Small intestine (tissue), 7 donors: ENCODE measurements around the gene FAM53B. TPM values are rescaled to one million over a fixed set of nuclear protein-coding genes. Genes with fewer than 3 reads are reported as not detected.

ENCODE experiments used
- DNase-seq, 2 donors: peaks; one replicate each; pipeline versions ENCODE4 v3.0.0 to v3.0.0-alpha.2; 2013
- FAIRE-seq: peaks from 2 replicates; lab custom pipeline; 2012; peaks lifted over from hg19 to GRCh38; lab: Jason Lieb, UNC
- H3K27ac ChIP-seq, 3 donors: one replicate each; pipeline ENCODE4 v1.5.1; 2013; ENCODE audit warnings: low read length in 2 of 3, mild to moderate bottlenecking in 2 of 3, control low read depth in 1 of 3, inconsistent platforms in 1 of 3, low read depth in 1 of 3, moderate library complexity in 1 of 3
- H3K27me3 ChIP-seq, 3 donors: one replicate each; pipeline ENCODE4 v1.6.1; 2013; ENCODE audit warnings: low read length in 3 of 3, inconsistent platforms in 1 of 3; ENCODE audit not compliant: control insufficient read depth in 3 of 3, insufficient read depth in 3 of 3
- H3K36me3 ChIP-seq, 3 donors: one replicate each; pipeline ENCODE4 v1.6.1; 2013; ENCODE audit warnings: low read length in 3 of 3, inconsistent platforms in 1 of 3, low read depth in 1 of 3, mild to moderate bottlenecking in 1 of 3, moderate library complexity in 1 of 3; ENCODE audit not compliant: control insufficient read depth in 3 of 3, insufficient read depth in 2 of 3
- H3K4me1 ChIP-seq, 3 donors: one replicate each; pipeline ENCODE4 v1.6.1; 2013; ENCODE audit warnings: low read length in 2 of 3, inconsistent platforms in 1 of 3, low read depth in 1 of 3, mild to moderate bottlenecking in 1 of 3, moderate library complexity in 1 of 3; ENCODE audit not compliant: control insufficient read depth in 3 of 3, insufficient read depth in 2 of 3
- H3K4me3 ChIP-seq, 3 donors: one replicate each; pipeline ENCODE4 v1.5.1; 2013; ENCODE audit warnings: low read length in 3 of 3, control low read depth in 1 of 3, inconsistent platforms in 1 of 3, low read depth in 1 of 3, mild to moderate bottlenecking in 1 of 3, moderate library complexity in 1 of 3
- H3K9me3 ChIP-seq, 2 donors: one replicate each; pipeline ENCODE4 v1.6.1; 2013; ENCODE audit warnings: low read depth in 1 of 2, low read length in 1 of 2; ENCODE audit not compliant: control insufficient read depth in 2 of 2, insufficient read depth in 1 of 2
- WGBS, 3 donors: extraction: QIAGEN DNeasy Blood & Tissue Kit; methylation state at CpG; one replicate each; pipeline ENCODE4 v1.1.7; 2013; 5-methylcytosine and 5-hydroxymethylcytosine counted together
- polyA plus RNA-seq, 4 donors: library from polyadenylated mRNA; stranded (reverse) in 3 of 4; unstranded in 1 of 4; fragments of 200-250 nt in 3 of 4; fragments of 120-200 nt in 1 of 4; gene quantifications; one replicate each; pipeline versions ENCODE4 v1.2.1 to v1.2.3, GENCODE V29; 2013
- donor health status: healthy with polysubstance abuse.
- donor health status: control.
- donor health status: control.
- donor health status: Bipolar disorder and iron deficiency.
- donor health status: healthy.

Gene FAM53B
- polyA plus RNA-seq, 4 donors: 15.1 to 30.2 (median 22.8) TPM

DNA sequence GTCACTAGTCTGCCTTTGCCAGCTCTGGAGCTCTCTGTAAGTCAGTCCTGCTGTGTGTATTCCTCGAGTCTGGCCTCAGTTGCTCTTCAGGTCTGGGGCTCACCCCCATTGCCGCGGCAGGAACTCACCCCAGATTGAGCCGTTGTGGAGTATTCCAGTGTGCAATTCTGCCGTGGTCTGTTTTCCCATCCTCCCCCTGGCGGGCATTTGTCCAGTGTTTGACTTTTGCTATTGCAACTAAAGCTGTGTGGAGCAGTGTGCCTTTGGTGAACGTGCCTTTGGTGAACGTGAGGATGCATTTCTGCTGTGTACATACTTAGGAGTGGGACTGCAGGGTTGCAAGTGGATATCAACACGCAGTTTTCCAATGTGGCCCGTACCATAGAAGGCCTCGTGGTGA lies 134.5 kb downstream of the FAM53B start:
- FAIRE-seq (no peak), DNase-seq (no peak)
- no peaks in the 10 kb centered on the region for H3K9me3 ChIP-seq
- H3K27ac ChIP-seq: no peak overlapping the region
- H3K4me1 ChIP-seq: peaks cover 0 to 11% (median 0%) of the 10 kb centered on the region in 3 donors
- peaks cover 0 to 32% (median 0%) of the 10 kb centered on the region in 3 donors for H3K36me3 ChIP-seq
- H3K27me3 ChIP-seq: no peaks in the 10 kb centered on the region
- H3K4me3 ChIP-seq: no peak overlapping the region
- WGBS, 3 donors: 89 to 95% (median 93%) methylated on average over 11 of the region's 11 CpGs

DNA sequence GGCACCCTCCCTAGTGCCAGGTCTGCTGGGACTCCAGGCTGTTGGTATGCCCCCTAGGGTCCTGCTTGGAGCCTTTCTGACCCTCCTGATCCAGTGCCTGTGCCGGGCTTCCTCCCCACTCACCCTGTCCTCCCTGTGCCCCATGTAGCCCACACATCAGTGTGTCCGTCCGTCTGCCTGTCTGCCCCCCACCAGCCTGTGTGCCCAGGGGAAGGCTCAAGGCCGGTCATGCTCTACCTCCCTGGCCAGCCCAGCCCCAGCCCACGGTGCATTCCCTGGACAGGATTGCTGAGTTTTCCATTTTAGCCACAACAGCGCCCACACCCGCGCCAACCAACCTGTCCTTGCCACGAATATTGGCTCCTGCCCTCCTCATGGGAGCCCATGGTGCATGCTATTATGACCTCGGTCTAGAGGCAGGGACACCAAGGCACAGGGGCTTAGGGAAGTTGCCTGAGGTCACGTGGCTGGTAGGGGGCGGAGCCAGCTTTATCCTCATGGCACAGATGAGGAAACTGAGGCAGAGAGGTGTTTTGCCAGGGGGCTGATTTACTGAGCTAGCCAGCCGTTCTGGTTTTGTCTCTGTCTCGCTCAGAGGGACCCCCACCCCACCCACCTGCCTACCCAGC lies 136.0 kb downstream of the FAM53B start:
- no peaks in the 10 kb centered on the region for H3K27me3 ChIP-seq
- peaks cover 0 to 11% (median 0%) of the 10 kb centered on the region in 3 donors for H3K4me1 ChIP-seq
- FAIRE-seq (no peak), DNase-seq (no peak)
- peaks cover 0 to 22% (median 0%) of the 10 kb centered on the region in 3 donors for H3K36me3 ChIP-seq
- H3K4me3 ChIP-seq: no peak overlapping the region
- no peak overlapping the region for H3K27ac ChIP-seq
- 85 to 90% (median 86%) methylated on average over 14 of the region's 14 CpGs for WGBS, 3 donors
- no peaks in the 10 kb centered on the region for H3K9me3 ChIP-seq

DNA sequence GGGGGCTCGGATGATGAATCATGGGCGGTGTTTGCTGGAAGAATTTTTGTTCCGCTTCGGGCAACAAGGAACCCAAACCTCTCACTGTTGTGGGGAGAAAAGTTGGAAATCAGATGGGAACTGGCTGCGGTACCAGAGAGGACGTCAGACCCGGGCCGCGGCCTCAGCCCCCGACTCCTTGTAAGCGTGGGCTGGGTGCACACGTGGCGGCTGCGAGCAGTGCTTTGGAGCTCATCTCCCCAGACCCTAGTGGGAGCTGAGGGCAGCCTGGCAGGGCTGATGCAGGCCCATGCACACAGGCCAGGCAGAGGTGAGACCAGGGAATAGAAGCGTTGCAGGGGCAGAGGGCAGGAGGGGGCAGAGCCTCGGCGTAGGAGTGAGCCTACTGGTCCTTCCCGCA lies 136.5 kb downstream of the FAM53B start:
- WGBS, 3 donors: 90 to 95% (median 93%) methylated on average over 17 to 18 of the region's 18 CpGs
- no peaks in the 10 kb centered on the region for H3K9me3 ChIP-seq
- no peaks in the 10 kb centered on the region for H3K27me3 ChIP-seq
- H3K27ac ChIP-seq: no peak overlapping the region
- H3K4me3 ChIP-seq: no peak overlapping the region
- FAIRE-seq (no peak), DNase-seq (no peak)
- H3K36me3 ChIP-seq: peaks cover 0 to 22% (median 0%) of the 10 kb centered on the region in 3 donors
- peaks cover 0 to 9% (median 0%) of the 10 kb centered on the region in 3 donors for H3K4me1 ChIP-seq

DNA sequence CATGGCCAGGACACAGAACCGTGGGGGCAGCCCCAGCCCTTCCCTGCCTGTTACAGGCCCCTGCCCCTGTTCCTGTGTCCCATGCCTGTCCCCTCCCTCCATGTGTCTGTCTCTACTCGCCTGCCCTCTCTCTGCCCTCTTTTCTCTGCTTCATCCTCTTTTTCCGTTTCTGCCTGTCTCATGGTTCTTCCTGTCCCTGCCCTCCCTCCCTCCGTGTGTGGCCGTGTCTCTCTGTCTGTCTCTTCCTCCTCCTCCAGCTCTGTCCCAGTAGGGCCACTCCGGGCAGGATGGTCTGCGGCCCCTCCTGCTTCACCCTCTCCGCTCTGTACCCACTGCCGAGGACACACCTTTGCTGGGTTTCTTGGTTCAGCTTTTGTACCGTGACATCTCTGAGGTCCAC lies 137.4 kb downstream of the FAM53B start:
- Histone ChIP-seq H3K27ac (no peak overlapping the region), H3K36me3 (peaks cover 0 to 18% (median 0%) of the 10 kb centered on the region in 3 donors), H3K4me1 (peaks cover 0 to 6% (median 0%) of the 10 kb centered on the region in 3 donors), H3K4me3 (no peak overlapping the region), H3K9me3 (no peaks in the 10 kb centered on the region), H3K27me3 (no peaks in the 10 kb centered on the region)
- FAIRE-seq: no peak
- 40 to 58% (median 52%) methylated on average over 10 of the region's 10 CpGs for WGBS, 3 donors
- no peak for DNase-seq

DNA sequence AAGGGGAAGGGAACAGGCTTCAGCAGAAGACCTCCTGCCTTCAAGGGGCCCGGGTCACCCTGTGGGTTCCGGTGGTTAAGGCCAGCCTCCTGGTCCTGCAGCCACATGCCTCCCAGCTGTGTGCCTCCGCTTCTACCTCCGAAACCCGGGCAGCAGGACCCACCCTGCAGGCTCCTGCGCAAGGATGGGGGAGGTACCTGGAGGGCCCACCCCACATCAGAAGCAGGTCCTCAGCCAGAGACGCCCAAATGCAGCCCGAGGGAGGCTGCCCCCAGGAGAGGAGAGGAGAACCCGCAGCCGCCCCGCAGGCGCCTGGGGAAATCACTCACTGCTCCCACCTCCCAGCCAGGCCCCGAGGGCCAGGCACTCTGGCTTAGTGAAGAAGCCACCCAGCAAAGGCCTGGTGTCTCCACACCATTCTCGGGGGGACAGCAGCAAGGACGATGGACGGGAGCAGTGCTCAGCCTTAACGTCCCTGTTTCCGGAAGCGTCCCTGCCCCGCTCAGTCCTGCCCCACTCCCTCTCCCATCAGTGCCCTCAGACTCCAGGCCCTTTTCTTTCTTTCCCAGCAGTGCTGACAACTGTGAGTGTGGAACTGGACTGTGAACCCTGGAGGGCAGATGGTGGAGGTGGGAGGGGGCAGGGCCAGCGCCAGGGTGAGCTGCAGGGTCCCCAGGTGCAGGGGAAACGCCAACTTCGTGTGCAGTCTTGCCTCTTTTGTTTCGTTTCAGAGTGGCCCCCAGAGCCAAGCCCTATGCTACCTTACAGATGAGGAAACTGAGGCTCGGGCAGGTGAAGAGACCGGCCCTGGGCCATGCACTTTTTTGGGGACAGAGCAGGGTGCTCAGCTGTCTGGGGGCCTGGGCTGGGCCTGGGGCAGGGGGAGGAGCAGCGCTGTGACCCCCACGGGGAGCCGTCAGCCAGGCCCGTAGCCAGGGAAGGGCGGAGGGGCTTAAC lies 138.0 kb downstream of the FAM53B start:
- peak in 1 of 2 donors; percentile 29 for DNase-seq
- no peaks in the 10 kb centered on the region for H3K9me3 ChIP-seq
- no peak overlapping the region for H3K27ac ChIP-seq
- 54 to 72% (median 62%) methylated on average over 26 to 31 of the region's 31 CpGs for WGBS, 3 donors
- no peaks in the 10 kb centered on the region for H3K27me3 ChIP-seq
- H3K4me1 ChIP-seq: peaks cover 0 to 6% (median 0%) of the 10 kb centered on the region in 3 donors
- FAIRE-seq: no peak
- H3K36me3 ChIP-seq: peaks cover 0 to 15% (median 0%) of the 10 kb centered on the region in 3 donors
- H3K4me3 ChIP-seq: no peak overlapping the region

DNA sequence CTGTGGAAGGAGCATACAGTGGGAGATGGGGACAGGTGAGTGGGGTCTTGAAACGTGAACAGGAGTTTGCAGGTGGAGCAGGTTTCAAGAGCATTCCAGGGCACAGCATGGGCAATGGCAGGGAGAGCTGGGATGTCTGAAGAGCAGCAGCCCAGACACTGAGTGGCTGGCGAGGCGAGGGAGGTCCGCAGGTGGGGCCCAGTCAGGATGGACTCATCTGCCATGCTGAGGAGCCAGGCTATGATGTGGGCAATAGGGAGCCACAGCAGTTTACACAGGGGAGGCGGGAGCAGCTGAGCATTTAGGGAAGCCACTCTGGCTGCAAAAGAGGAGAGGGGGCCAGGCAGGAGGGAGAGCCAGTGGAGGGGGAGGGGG lies 138.7 kb downstream of the FAM53B start:
- H3K9me3 ChIP-seq: no peaks in the 10 kb centered on the region
- 87 to 93% (median 92%) methylated on average over 4 to 5 of the region's 5 CpGs for WGBS, 3 donors
- DNase-seq (no peak), FAIRE-seq (no peak)
- no peak overlapping the region for H3K4me3 ChIP-seq
- peaks cover 0 to 6% (median 0%) of the 10 kb centered on the region in 3 donors for H3K4me1 ChIP-seq
- H3K27me3 ChIP-seq: no peaks in the 10 kb centered on the region
- H3K27ac ChIP-seq: no peak overlapping the region
- H3K36me3 ChIP-seq: peaks cover 0 to 11% (median 0%) of the 10 kb centered on the region in 3 donors

DNA sequence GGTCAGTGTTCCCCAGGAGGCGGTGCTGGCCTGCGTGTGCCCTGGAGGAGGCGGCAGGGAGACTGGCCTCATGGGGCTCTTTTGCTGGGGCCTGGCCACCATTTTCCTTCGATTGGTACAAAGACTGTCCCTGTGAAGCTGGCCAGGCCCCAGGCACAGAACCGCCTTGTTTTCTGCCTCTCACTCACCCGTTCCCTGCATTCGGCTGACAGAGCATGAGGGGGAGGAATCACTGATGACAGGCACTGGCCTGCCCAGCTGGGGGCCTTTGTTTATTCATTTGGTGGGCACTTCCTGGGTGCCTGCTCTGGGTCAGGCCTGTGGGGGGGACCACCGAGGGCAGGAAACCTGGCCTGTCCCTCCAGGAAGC lies 139.2 kb downstream of the FAM53B start:
- Histone ChIP-seq H3K9me3 (no peaks in the 10 kb centered on the region), H3K4me1 (peaks cover 0 to 6% (median 0%) of the 10 kb centered on the region in 3 donors), H3K4me3 (no peak overlapping the region), H3K27ac (no peak overlapping the region), H3K27me3 (no peaks in the 10 kb centered on the region), H3K36me3 (peaks cover 0 to 11% (median 0%) of the 10 kb centered on the region in 3 donors)
- FAIRE-seq: no peak
- WGBS, 3 donors: 81 to 85% (median 83%) methylated on average over 8 of the region's 8 CpGs
- DNase-seq: no peak

DNA sequence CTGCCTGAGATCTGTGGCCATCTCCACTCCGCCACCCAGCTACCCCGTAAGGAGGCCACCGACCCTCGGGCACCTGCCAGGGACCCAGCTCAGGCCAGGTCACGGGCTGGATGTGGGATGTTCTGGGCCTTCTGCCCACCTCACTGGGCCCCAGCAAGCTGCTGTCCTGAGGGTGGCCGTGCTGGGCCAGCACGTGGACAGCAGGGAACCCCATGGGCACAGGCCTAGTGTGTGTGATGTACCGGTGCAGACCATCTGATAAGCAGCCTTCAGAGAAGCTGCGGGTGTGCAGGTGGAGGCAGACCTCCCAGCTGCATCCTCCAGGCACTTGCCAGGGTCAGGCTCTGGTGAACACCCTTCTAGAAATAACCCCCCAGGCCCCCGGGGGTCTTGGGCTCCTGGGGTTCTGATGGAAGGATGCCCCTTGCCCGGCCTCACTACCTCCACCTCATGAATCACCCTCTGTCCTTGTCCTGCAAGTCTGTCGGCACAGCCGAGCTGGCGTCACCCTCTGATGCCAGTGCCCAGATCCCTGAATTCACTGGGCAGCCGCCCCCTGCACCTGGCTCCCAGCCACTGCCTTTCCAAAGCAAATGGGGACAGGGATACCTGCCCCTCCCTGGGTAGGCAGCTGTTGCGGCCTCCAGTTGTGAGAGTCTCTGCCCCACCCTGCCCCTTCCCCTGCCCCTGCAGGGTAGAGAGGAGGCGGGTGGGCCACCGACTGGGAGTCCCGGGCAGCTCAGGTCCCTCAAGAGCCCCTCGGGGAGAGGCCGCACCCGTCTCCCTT lies 139.8 kb downstream of the FAM53B start:
- H3K27ac ChIP-seq: no peak overlapping the region

More for the DNA sequence above, 139.8 kb downstream of the FAM53B start:
- 86 to 92% (median 90%) methylated on average over 20 to 22 of the region's 22 CpGs for WGBS, 3 donors
- FAIRE-seq (no peak), DNase-seq (no peak)
- H3K9me3 ChIP-seq: no peaks in the 10 kb centered on the region
- H3K4me3 ChIP-seq: no peak overlapping the region
- no peaks in the 10 kb centered on the region for H3K27me3 ChIP-seq
- peaks cover 0 to 6% (median 0%) of the 10 kb centered on the region in 3 donors for H3K4me1 ChIP-seq
- H3K36me3 ChIP-seq: peaks cover 0 to 9% (median 0%) of the 10 kb centered on the region in 3 donors
